Activated CD8-positive, alpha-beta memory T cell treated with anti-CD3 and anti-CD28 coated beads for 24 hours (primary cell): ENCODE data around the gene LRRC51.

ENCODE experiments used
- DNase-seq: peaks from one replicate; pipeline ENCODE4 v3.0.0-alpha.2; 2020

Gene LRRC51, protein sequence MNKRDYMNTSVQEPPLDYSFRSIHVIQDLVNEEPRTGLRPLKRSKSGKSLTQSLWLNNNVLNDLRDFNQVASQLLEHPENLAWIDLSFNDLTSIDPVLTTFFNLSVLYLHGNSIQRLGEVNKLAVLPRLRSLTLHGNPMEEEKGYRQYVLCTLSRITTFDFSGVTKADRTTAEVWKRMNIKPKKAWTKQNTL

DNA sequence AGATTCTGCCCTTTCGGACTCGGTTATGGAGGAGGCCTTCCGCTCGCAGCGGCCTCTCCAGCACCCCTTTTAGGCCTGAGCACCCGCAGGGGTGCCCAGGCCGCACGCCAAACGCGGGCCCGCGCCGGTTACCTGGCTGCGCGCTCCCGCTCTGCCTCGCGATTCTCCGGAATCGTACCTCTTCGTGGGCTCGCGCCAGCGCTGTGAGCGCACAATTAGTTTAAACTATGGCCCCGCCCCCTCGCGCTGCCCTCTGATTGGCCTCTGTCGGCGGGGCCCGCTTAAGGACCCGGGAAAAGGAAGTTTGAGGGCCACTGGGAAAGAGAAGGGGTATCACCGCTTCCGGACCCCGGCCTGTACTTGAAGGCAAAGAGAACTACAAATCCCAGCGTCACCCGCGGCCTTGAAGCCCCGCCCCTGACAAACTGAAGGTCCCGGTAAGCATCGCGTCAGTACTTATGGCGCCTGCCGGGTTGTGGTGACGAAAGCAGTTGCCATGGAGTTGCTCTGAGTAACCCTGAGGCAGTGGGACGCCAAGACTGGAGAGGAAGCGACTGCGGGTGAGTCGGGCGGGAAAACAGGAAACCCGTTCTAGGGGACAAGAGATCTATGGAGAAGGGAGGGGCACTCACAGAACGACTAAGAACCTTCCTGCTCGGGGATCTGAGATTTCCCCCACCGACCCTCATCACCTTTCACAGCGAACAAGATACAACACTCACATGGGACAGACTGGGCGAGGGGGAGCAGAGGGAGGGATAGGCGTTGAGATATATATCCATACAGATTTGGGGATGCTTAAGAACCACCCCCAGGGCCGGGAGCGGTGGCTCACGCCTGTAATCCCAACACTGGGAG, at the start of gene LRRC51, which contains the start of gene NUMA1:
TSS of gene LRRC51 (plus strand) at position 525 of the 858 bp plus-strand sequence. CDS start 8,234 bp downstream, outside the sequence.
TSS of gene NUMA1 (minus strand) at position 217 of the 858 bp plus-strand sequence. CDS start 44,599 bp downstream, outside the sequence.
- peak; percentile 98 for DNase-seq

DNA sequence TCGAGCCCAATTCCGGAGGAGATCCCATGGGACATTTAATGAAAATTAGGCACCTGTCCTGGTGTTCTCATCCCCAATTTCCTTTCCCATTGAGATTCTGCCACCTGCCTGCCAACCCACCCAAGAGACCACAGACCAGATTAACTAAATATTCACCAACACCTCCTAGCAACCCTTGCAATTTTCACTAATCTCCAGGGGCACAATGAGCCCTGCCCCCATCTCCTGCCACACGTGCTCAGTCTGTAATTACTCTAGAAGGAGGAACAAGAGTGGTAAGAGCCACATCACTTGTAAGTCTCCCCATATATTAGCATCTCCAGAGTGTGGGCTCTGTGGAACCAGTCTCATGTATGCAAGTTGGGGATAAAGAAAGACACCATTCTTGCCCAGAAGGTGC, 44.0 kb upstream of the LRRC51 start:
- no peak for DNase-seq

DNA sequence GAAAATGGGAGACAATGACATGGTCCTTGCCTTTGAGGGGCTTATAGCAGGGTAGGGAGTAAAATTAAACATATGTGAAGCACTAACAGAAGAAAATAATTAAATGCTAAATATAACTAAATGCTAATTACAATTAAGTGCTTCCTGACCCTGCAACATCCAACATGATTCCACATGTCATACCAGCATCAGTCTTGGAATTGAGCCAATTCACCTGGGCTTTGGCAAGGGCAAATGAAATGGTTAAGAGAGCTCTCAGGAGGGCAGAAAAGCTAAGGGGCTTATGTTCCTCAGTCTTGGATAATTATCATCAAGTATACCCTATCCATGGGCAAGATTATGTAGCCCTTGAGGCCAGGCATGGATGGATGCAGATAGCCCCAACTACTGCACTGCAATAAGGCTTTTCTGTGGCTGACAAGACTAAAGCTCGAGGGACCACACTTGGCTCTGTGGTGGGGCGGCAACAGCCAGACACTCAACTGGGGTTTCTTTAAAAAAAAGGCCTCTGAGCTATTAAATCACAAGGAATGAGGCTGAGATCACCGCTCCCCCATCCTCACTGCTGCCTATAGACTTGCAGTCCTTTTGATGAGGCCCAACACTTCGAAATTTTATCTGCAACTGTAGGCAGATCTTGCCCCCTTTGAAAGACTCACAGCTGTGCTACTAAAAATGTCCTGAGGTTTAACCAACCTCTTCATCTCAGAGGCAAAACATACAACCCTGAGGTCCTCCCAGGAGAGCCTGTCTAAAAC, 42.9 kb upstream of the LRRC51 start:
- DNase-seq: no peak

DNA sequence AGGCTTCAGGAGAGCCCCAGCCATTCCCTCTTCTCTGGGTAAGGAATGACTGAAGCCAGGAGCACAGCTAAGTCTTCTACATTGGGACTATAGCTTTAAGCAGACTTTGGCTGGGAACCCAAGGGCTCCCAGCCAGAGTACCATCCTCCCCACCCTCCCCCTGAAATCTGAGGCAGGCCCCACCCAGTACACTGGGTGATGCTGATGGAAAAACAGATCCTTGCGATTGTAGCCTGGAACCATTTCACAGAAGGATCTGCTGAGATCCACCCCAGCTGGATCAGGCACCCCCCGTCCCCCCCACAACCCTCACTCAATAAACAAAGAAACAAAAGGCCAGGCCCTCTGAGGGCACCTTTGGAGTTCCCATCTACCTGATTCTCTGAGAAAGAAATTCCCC, 42.2 kb upstream of the LRRC51 start:
- no peak for DNase-seq

DNA sequence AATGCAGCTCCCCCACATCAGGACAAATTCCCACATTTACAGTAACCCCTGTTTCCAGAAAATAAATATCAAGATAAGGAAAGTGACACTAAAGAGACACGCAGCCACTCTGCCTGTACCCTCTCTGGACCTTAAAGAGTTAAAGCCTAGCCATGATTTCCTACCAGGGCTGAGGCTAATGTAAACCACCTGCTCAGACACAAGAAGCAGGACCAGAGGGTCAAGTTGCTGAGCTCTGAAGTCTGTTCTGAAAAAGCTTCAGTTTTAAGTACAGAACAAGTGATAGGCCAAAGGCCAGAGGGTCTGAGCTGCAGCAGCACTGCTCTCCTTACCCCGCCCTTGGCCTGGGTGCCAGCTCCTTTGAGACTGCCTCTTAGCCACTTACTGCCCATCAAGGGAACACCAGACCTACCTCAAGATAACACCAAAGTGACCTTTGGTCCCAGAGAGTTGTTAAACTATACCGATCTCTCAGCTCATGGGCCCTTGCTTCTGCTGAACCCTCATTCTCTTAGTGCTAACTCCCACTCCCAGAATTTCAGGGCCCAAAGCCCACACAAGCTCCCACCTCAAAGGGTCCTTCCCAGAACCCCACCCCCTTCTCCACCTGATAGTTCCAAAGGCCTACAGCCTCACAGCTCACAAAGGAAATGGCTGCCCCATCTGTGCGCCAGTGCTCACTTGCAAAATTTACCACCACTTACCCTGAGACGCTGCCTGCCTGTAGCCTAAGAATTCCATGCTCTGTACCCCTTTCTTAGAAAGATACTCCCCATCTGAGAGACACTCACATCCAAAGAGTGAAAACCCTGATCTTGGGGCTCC, 41.4 kb upstream of the LRRC51 start:
- DNase-seq: no peak

DNA sequence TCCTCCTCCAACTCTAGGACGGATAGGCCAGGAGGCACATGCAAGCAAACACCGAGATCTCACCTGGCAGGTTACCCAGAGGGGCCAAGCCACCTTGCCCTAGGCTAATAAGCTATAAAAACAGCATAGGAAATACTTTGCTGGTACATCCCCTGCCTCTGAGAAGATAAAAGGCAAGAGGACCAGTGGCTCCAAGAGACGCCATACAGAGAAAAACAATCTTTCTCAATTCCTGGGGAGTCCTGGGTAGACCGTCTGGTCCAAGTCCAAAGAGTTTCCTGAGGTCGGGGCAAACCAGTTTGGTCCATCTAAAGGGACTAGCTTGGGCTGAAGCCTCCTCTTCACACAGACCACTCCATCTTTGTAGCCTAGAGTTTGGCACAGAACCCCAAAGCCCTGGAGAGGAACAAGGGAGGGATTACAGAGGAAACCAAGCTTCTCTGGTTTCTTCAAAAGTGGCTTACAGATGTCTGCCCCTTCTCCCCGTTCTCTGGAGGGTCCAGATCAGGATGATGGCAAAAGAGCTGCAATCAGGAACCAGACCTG, 40.7 kb upstream of the LRRC51 start:
- peak; percentile 61 for DNase-seq

DNA sequence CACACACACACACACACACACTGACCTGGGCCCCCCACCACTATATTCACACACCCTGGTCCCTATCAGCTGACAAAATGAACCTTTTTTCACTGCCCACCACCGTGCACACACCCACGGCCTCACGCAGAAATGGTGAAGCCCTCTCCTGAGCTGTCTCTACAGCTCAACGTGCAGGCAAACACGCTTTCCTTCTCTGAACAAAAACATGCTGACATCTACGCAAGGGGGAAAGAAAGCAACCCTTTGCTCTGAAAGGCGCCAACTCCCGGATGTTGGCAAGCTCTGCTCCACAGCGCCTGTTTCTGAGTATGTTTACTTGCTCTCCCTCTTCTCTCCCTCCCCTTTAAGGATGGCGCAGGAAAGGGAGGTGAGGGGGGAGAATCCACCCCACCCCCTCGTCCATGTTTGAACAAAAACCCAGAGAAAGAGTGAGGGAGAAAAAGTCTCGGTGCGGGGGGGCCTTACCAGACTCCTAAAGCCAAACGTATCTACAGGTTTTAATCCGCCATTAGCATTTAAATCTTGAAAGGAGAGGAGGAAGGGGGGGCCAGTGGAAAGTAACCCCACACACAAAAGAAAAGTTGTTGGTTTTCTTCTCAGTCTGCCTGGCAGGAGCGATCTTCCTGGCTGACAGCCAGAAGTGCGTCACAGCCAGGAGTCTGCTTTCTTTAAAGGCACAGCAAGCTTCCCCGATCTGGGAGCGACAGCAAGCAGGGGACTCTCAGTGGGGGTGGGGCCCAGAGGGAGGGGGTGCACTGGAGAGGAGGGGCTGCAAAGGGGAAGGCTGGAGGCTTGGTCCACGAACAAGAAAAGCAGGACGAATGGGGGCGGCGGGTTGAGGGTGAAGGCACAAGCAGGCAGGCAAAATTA, 39.9 kb upstream of the LRRC51 start:
- peak; percentile 88 for DNase-seq

DNA sequence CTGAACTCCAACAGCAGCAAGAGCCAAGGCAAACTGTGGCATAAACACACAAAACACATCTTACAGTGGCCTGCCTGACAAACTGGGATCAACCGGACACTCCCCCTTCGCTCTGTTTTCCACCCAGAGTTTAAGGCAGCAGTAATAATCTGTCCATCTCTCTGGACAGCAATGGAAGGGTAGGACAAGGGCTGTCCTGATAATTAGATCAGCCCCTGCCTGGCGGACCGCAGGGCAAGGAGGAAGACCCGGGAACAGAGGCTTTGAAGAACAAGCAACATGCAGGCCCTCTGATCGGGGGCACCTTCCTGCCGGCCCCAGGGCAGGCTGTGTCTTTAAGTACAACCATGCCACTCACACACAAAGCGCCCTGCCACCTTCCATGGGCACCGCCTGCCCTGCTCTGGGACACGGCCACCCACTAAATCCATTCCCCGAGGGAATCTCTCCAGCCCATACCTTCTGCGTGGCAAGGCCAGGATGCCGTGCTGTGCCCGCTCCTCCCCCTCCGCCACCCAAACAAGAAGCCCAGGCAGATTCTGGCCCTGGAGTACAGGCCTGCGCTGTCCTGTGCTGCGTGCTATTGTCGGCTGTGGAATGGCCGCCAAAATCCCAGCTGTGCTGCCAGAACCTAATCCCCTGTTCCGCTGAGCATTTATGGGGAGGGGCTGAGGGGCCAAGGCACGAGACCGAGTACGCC, 39.1 kb upstream of the LRRC51 start:
- DNase-seq: peak; percentile 78

DNA sequence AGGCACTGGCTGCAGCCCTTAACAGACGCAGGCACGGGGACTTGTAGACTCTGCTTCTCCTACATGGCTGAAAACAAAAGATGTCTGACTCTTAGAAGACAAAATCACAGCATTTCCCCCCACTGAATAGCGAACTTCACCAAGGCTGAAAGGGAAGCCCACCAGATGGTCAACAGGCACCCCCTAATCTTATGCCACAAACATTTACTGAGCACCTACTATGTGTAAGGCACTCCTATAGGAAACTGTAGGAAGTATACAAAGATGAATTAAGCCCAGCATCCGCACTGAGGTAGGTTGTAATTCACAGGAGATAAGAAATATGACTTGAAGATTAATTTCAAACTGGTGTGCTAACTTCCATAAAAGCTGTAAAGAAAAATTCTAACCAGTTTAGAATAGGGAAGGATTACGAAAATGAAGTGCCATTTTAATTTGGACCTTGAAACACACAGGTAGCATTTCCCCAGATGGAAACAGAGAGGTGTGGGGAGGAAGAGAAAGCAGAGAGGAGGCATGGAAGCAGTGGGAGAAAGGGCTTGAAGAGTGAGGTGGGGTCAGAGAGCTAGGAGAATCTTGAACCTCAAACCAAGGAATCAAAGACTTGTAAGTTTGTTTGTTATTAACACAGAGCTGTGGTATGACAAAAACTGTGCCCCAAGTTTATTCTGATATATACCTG, 38.4 kb upstream of the LRRC51 start:
- DNase-seq: peak; percentile 30

DNA sequence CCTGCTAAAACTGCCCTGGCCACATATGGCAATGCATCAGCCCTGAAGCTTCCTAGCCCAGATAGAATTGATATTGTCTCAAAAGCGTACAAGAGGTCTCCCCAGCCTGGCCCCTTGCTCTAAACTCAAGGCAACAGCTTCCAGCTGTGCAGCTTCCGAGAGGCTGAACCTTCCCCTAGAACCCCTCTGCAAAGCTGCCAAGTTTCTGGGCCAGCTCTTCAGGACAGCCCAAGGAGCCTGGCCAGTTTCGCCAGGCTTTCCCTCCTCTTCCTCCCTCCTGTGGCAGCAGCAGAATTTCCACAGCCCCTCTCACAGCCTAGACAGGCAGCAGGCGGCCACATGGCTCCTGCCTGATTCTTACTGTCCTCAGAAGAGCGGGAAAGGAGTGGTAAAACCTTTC, 34.8 kb upstream of the LRRC51 start:
- DNase-seq: no peak

DNA sequence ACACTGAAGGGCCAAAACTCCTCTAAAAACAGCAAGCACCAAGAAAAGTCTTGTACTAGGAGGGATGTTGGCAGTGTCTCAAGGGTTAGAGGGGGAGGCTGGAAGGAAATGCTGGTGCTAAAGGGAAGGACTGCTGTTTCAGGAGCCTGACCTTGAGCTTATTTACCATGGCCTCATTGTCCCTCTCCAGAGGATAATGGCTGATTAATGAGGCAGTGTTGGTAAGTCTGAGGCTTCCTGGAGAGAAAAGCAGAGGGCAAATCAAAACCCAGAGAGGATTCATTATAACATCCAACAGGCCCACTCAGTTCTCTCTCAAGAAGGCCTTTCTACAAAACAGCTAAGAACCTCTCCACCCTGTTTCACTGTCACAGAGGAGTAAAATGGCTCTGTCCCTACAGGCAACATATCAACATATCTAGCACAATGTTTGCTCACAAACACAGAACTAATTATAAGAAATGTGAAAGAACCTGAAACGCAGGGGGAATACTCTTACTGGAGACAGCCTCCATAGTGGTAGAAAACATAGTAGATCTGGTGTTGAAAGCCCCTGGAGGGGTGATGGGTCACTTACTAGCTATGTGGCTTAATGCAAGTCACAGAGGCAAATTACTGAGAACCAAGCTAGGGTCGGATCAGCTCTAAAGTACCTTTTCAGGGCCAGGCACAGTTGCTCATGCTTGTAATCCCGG, 31.7 kb upstream of the LRRC51 start:
- no peak for DNase-seq

DNA sequence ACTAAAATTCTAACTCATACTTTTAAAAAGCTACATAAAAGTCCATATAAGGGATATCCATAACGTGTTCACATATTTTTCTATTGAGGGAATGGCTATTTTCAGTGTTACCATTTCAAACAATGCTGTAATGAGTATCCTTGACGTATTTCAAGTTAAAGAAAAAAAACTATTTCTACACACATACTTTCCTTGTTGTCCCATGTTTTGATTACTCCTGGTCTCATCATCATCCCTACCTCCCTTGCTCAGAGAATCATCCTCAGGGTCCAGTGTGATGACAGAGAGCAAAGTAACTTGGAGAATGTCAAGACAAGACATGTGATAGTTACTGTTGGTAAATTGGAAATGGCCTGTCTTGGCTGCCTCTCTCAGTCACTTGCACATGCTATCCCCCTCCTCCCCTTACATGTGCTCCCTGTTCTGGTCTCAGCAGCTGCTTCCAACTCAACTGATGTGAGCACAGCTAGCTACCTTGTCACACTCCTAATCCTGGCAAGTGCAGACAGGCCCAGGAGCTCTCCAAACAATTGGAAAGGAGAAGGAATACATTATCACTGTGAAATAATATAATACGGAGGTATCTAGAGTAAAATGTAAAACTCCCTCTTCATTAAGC, 22.1 kb upstream of the LRRC51 start:
- DNase-seq: no peak

DNA sequence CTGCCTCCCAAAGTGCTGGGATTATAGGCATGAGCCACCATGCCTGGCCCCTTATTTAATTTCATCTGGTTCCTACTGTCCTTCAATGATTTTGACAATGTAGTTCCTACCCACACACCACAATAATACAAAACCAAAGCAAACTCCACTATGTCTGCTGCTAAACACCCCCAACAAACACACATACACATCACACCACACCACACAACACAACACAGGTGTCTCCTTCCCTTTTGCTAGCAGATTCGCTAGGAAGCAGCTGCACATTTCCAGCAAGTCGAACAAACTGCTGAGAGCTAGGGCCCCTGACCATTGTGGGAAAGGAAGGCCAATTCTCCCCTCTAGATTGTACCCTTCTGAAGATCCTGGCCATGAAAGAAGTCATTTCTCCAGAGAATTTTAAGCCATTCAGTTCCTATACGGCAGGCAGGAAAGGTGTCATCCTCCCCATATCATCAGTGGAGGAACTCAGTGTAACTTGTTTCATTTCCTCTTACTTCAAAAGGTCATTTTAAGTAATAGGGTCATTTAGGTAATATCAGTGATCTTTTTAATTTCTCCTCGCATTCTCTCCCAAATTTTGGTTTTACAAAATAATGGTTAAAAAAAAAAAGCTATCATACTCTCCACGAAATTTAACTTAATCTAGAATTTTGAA, 18.8 kb upstream of the LRRC51 start:
- DNase-seq: no peak

DNA sequence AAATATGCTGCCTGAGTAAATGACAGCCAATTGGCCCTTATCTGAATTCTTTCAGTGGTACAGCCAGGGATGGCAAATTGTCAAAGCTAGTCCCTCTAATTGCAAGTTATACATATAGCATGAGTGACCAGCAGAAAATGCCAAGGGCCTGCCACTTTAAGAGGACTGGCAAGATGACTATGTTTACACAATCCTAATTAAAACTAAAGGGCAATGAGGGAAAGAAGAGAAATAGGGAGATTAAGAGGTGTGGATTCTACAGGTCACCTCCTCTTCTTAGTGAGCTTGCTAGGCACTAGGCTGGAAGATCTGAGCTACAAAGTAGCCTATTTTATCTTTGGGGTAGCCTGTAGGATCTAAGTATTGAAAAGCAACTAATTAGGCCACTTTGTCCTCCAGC, 13.8 kb upstream of the LRRC51 start:
- DNase-seq: no peak

DNA sequence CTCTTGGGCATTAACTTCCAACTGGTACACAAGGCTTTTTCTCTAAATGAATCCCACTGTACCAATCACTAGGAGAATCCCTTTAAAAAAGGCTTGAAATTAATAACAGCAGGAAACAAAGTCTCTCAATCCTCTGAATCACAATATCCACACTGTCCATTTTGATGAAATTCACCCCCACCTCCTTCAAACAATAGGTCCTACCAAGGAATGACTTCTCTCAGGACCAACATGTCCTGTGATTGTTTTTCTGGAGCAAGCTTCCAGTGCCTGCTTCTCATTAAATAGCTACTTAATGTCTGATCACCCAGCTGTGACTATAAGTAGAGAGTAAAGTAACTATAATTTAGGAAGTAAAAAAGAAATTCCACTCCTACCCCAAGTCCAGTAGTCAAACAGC, 13.4 kb upstream of the LRRC51 start:
- DNase-seq: no peak

DNA sequence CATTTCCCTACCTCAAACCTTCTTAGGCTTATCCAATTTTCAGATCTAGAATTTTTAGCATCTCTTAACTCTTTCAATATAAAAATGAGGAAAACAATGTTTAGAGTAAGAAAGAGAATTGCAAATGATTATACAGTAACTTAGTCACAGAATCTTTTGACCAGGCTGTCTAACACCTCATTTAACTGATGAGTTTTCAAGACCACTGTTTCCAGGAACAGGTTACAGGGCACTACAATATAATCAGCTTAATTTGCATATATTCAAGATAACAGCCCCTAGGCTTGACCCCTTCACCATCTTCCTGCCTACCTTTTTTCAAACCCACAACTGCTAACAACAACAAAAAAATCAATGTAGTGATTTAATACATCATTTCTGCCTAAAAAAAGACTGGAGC, 13.0 kb upstream of the LRRC51 start:
- DNase-seq: no peak

DNA sequence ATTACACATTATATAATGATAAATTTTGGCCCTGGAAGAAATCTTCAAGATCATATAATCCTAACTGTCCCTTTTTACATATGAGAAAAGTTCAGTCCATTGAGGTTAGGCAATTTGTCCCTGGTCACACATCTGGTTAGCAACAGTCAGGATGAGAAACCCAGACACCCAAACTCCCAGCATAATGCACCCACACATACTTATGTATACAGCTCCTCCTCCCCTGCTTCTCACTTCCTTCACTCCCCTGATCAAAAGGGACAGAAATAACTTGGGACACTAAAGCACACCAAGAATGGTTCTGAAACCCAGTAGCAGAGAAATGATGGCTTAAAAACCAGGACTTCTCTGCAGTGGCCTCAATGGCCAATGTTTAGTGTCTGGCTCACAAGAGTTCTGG, 11.4 kb upstream of the LRRC51 start:
- no peak for DNase-seq

DNA sequence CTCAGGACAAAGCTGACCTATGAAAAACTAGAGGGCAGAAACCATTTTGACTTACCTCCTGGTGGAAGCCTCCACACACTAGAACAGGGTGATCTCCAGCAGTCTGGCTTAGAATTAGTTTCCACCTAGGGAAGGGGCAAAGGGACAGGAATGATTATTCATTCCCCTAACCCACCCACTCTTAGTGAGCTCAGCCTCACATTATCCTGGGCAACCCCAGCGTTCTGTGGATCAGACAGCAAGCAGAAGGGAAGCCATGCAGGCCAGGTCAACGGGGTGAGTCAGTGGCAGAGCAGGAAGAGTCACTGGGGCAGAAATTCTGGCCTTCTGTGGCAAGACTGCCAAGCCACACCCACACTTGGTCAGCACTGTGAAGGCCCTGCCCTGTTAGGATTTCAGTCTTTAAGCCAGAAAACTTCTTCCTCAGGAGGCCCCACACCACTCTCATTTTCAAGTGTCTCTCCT, 10.8 kb upstream of the LRRC51 start:
- no peak for DNase-seq
